Endothelial cell of umbilical vein (primary cell): ENCODE measurements around the gene LRRC4B. TPM values are rescaled to one million over a fixed set of nuclear protein-coding genes. Genes with fewer than 3 reads are reported as not detected.

Experiments
- BruUV-seq: library from RNA; stranded (reverse); fragments of 400-500 nt; replicated peaks from 2 replicates; lab custom pipeline; 2021; lab: Mats Ljungman, UMichigan
- CTCF ChIA-PET: fragments of 300-600, 350-600 bp; sonication (Branson Sonifier 250); formaldehyde crosslinking; loops from one replicate; lab custom pipeline; 2021; ENCODE audit warnings: antibody characterized with exemption, inconsistent platforms; lab: Charles Lee
- POLR2A ChIA-PET: fragments of 300-600, 350-600 bp; sonication (Branson Sonifier 250); formaldehyde crosslinking; loops from one replicate; lab custom pipeline; 2021; ENCODE audit warnings: antibody characterized with exemption, inconsistent platforms; lab: Charles Lee
- DNase-seq: peaks from one replicate; pipeline ENCODE4 v3.0.0-alpha.2; 2011; ENCODE audit warnings: low read depth, low spot score
- FAIRE-seq: peaks from 2 replicates; lab custom pipeline; 2011; peaks lifted over from hg19 to GRCh38; lab: Jason Lieb, UNC
- H2AFZ ChIP-seq: 2 replicates; pipeline ENCODE4 v1.6.0; 2012; ENCODE audit warnings: low read depth, low read length, control low read depth, inconsistent platforms
- H3K27ac ChIP-seq: 2 replicates; pipeline ENCODE4 v1.5.1; 2011; ENCODE audit warnings: low read depth, mild to moderate bottlenecking, control low read depth, low read length, moderate library complexity; ENCODE audit not compliant: insufficient read depth
- H3K27me3 ChIP-seq, 2 experiments: 2 replicates each; pipeline versions ENCODE4 v1.6.0 to v1.6.1; 2011; ENCODE audit warnings: low read length in 2 of 2, mixed read lengths in 1 of 2; ENCODE audit not compliant: control insufficient read depth in 2 of 2, insufficient read depth in 2 of 2
- H3K36me3 ChIP-seq, 2 experiments: 2 replicates in 1 of 2; 3 replicates in 1 of 2; pipeline ENCODE4 v1.5.1; 2011; ENCODE audit warnings: low read length in 2 of 2, mild to moderate bottlenecking in 1 of 2, moderate library complexity in 1 of 2; ENCODE audit not compliant: control insufficient read depth in 2 of 2, insufficient read depth in 2 of 2; ENCODE audit errors: extremely low read depth in 1 of 2
- H3K4me1 ChIP-seq: 3 replicates; pipeline ENCODE4 v1.5.1; 2011; ENCODE audit warnings: mild to moderate bottlenecking, low read length; ENCODE audit not compliant: control insufficient read depth, insufficient read depth; ENCODE audit errors: extremely low read depth
- H3K4me2 ChIP-seq: 2 replicates; pipeline ENCODE4 v1.6.1; 2011; ENCODE audit warnings: low read length, control low read depth, mixed read lengths; ENCODE audit not compliant: insufficient read depth
- H3K4me3 ChIP-seq, 3 experiments: fragments of 200-600 bp in 1 of 3; sonication (generic), shearing (Covaris generic) in 1 of 3; replicated peaks in 1 of 3; 2 replicates each; pipeline ENCODE4 v1.5.1; 2011 to 2016; ENCODE audit warnings: control low read depth in 3 of 3, low read length in 3 of 3, mild to moderate bottlenecking in 2 of 3, inconsistent platforms in 1 of 3, low read depth in 1 of 3, moderate library complexity in 1 of 3; ENCODE audit not compliant: insufficient read depth in 1 of 3
- H3K79me2 ChIP-seq: 2 replicates; pipeline ENCODE4 v1.6.0; 2012; ENCODE audit warnings: low read length, inconsistent platforms; ENCODE audit not compliant: control insufficient read depth, insufficient read depth
- H3K9ac ChIP-seq: replicated peaks from 2 replicates; pipeline ENCODE3; 2011; ENCODE audit warnings: low read length, control low read depth; ENCODE audit not compliant: insufficient read depth; ENCODE audit errors: extremely low read depth
- H3K9me1 ChIP-seq: replicated peaks from 3 replicates; pipeline ENCODE4 v1.6.0; 2011; ENCODE audit warnings: mild to moderate bottlenecking, low read length; ENCODE audit not compliant: control insufficient read depth, insufficient read depth; ENCODE audit errors: extremely low read depth
- H3K9me3 ChIP-seq: replicated peaks from 2 replicates; pipeline ENCODE4 v1.5.1; 2012; ENCODE audit warnings: low read length, inconsistent platforms; ENCODE audit not compliant: control insufficient read depth, insufficient read depth
- H4K20me1 ChIP-seq: replicated peaks from 2 replicates; pipeline ENCODE3; 2011; ENCODE audit warnings: mild to moderate bottlenecking, low read length; ENCODE audit not compliant: control insufficient read depth, insufficient read depth; ENCODE audit errors: extremely low read depth
- FOS ChIP-seq: IDR thresholded peaks from 2 replicates; pipeline ENCODE4 v1.6.1; 2011; ENCODE audit warnings: mild to moderate bottlenecking, low read length, moderate library complexity, borderline replicate concordance; ENCODE audit not compliant: insufficient read depth
- GATA2 ChIP-seq: IDR thresholded peaks from 2 replicates; pipeline ENCODE4 v1.7.0; 2011; ENCODE audit warnings: low read depth, mild to moderate bottlenecking, moderate library complexity, mixed read lengths, low read length; ENCODE audit not compliant: insufficient read length, insufficient read depth
- MYC ChIP-seq: IDR thresholded peaks from one replicate; pipeline ENCODE4 v1.6.1; 2011; ENCODE audit warnings: mild to moderate bottlenecking, low read depth, low read length
- dilution Hi-C: fragments of 300-500 bp; cut with MboI; formaldehyde crosslinking; loops from one replicate; pipeline ENCODE4 v1.15.0; 2019; ENCODE audit warnings: low sequenced_read_pairs; ENCODE audit not compliant: extremely low pct_ligation_motif_present
- intact Hi-C: fragments of 100-400 bp; cut with micrococcal nuclease; formaldehyde crosslinking; loops from one replicate; pipeline ENCODE4 v1.10.0; 2022
- polyA plus RNA-seq, 4 experiments: library from polyadenylated mRNA; depleted of rRNA in 3 of 4; stranded (reverse) in 3 of 4; unstranded in 1 of 4; fragments of >200 nt; gene quantifications; 2 replicates each; pipeline versions ENCODE4 v1.2.1 to v1.2.3, GENCODE V29; 2011 to 2012; ENCODE audit warnings: missing spikeins in 1 of 4
- total RNA-seq: library from RNA; stranded (reverse); gene quantifications from 2 replicates; pipeline ENCODE4 v1.2.3, GENCODE V29; 2021
- TF ChIP-seq, protein P1 (sequence below), 2 donors: IDR thresholded peaks; 1 replicate in 1 of 2; 2 replicates in 1 of 2; pipeline ENCODE4 v1.5.1; 2011; ENCODE audit warnings: low read length in 2 of 2, mild to moderate bottlenecking in 2 of 2, moderate library complexity in 2 of 2, control low read depth in 1 of 2, inconsistent platforms in 1 of 2, low read depth in 1 of 2; ENCODE audit not compliant: insufficient read depth in 1 of 2; ENCODE audit errors: extremely low read depth in 1 of 2

The LRRC4B gene
- total and polyA plus RNA-seq, 2 donors (not counting 3 experiments of a cell fraction or from before 2014, with no cell fraction given) = 0.08 TPM; not detected in 1

DNA sequence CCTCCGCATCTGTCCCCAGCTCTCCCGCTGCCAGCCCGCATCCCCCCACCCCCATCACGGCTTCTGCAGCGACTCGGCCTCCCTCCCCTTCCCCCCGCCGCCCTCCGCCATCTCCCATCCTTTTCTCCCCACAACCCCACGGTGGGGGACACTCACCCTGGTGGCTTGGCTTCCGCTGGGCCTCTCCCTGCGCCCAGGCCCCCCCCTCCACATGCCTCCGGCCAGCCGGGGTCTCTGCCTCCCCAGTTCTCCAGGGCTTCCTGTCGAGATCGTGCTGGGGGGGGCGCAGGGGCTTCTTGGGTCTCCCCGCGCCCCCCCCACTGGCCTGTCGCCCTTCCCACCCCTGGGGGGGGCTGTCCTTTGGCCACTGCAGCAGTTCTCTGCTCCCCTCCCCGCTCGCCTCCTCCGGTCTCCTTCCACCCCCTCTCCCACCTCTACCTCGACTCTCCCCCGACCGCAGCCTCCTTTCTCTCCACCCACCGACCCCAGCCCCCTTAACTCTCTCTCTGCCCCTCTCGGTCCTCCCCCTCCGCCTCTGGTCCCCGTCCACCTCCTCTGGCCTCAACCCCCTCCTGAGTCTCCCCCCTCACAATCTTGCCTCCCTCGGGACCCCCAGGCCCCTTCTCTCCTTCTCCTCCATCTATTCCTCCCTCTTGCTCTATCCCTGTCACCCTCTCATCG, 17.1 kb downstream of the LRRC4B start:
- Histone ChIP-seq H3K9me1 (no peaks in the 10 kb centered on the region), H3K4me3 (no peak overlapping the region), H3K9me3 (no peaks in the 10 kb centered on the region), H3K36me3 (no peaks in the 10 kb centered on the region), H3K79me2 (no peaks in the 10 kb centered on the region), H3K4me2 (no peak overlapping the region), H2AFZ (no peak overlapping the region), H3K27me3 (peaks cover 4 to 5% of the 10 kb centered on the region in 2 experiments), H3K27ac (no peak overlapping the region), H3K4me1 (peaks cover under 1% of the 10 kb centered on the region), H4K20me1 (no peaks in the 10 kb centered on the region), H3K9ac (no peak overlapping the region)
- intact Hi-C loops = no loop called here
- CTCF ChIA-PET = no interaction called here
- POLR2A ChIA-PET = no interaction called here
- DNase-seq (no peak), FAIRE-seq (no peak)
- BruUV-seq = no TSS peak
- dilution Hi-C loops = no loop called here
- TF ChIP-seq FOS (no peak), GATA2 (no peak), MYC (no peak)

DNA sequence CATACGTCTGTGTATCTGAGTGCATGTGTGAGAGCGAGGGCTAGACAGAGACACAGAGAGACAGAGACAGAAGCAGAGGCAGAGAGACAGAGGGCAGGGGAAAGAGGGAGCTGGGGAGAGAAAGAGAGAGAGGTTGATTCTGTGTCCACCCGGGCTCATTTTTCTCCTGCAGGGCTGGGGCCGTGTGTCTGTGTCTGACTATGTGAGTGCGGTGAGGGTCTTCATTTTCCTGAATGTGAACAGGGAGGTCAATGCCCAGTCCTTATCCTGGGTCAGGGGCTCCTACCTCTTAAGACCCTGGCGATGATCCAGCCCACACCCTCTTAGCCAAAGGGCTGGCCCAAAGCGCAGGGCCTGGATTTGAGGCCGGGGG, 17.7 kb downstream of the LRRC4B start:
- Histone ChIP-seq H3K79me2 (no peaks in the 10 kb centered on the region), H2AFZ (no peak overlapping the region), H4K20me1 (no peaks in the 10 kb centered on the region), H3K4me1 (no peaks in the 10 kb centered on the region), H3K9ac (no peak overlapping the region), H3K4me2 (no peak overlapping the region), H3K27ac (no peak overlapping the region), H3K9me1 (no peaks in the 10 kb centered on the region), H3K36me3 (no peaks in the 10 kb centered on the region), H3K9me3 (no peaks in the 10 kb centered on the region), H3K27me3 (peaks cover 4 to 5% of the 10 kb centered on the region in 2 experiments), H3K4me3 (no peak overlapping the region)
- FAIRE-seq = no peak
- DNase-seq = no peak
- intact Hi-C loops = no loop called here
- TF ChIP-seq, protein P1, sequence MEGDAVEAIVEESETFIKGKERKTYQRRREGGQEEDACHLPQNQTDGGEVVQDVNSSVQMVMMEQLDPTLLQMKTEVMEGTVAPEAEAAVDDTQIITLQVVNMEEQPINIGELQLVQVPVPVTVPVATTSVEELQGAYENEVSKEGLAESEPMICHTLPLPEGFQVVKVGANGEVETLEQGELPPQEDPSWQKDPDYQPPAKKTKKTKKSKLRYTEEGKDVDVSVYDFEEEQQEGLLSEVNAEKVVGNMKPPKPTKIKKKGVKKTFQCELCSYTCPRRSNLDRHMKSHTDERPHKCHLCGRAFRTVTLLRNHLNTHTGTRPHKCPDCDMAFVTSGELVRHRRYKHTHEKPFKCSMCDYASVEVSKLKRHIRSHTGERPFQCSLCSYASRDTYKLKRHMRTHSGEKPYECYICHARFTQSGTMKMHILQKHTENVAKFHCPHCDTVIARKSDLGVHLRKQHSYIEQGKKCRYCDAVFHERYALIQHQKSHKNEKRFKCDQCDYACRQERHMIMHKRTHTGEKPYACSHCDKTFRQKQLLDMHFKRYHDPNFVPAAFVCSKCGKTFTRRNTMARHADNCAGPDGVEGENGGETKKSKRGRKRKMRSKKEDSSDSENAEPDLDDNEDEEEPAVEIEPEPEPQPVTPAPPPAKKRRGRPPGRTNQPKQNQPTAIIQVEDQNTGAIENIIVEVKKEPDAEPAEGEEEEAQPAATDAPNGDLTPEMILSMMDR (IDR thresholded peaks at IDR 0.05; ENCODE audit: extremely low read depth in 1 of 2, insufficient read depth in 1 of 2, low read depth in 1 of 2, low read length in 2 of 2) = no peak
- BruUV-seq = no TSS peak
- ChIA-PET POLR2A (no interaction called here), CTCF (interaction anchor here (1.3 kb wide), 1 partner anchor 13 kb away, joined by 4 read pairs; no protein-coding TSS in a partner anchor)
- dilution Hi-C loops = no loop called here
